CD14-positive monocyte (primary cell): ENCODE data around the gene NOTCH1. TPM values are rescaled to one million over a fixed set of nuclear protein-coding genes. Genes with fewer than 3 reads are reported as not detected.

Source experiments
- DNase-seq, 3 donors: peaks; one replicate each; pipeline ENCODE4 v3.0.0-alpha.2; 2011 to 2022
- H2AFZ ChIP-seq: 2 replicates; pipeline ENCODE4 v1.6.0; 2012; ENCODE audit warnings: mild to moderate bottlenecking, low read depth, low read length, inconsistent platforms; ENCODE audit not compliant: insufficient read depth, poor library complexity, severe bottlenecking
- H3K27ac ChIP-seq, 2 donors: 1 replicate in 1 of 2; 2 replicates in 1 of 2; pipeline ENCODE4 v1.5.1; 2012 to 2013; ENCODE audit warnings: low read length in 2 of 2, control low read depth in 1 of 2, inconsistent platforms in 1 of 2, low read depth in 1 of 2, mild to moderate bottlenecking in 1 of 2
- H3K27me3 ChIP-seq, 2 donors: one replicate each; pipeline versions ENCODE4 v1.6.0 to v1.6.1; 2011 to 2013; ENCODE audit warnings: low read length in 2 of 2; ENCODE audit not compliant: control insufficient read depth in 2 of 2, insufficient read depth in 2 of 2
- H3K36me3 ChIP-seq, 2 donors: replicated peaks in 1 of 2; 1 replicate in 1 of 2; 2 replicates in 1 of 2; pipeline versions ENCODE4 v1.5.1 to v1.6.1; 2012 to 2013; ENCODE audit warnings: low read length in 2 of 2, control low read depth in 1 of 2, inconsistent platforms in 1 of 2, mild to moderate bottlenecking in 1 of 2; ENCODE audit not compliant: insufficient read depth in 2 of 2, control insufficient read depth in 1 of 2
- H3K4me1 ChIP-seq, 2 donors: 1 replicate in 1 of 2; 2 replicates in 1 of 2; pipeline versions ENCODE4 v1.5.1 to v1.6.1; 2012 to 2013; ENCODE audit warnings: low read length in 2 of 2, control low read depth in 1 of 2, inconsistent platforms in 1 of 2, mild to moderate bottlenecking in 1 of 2, moderate library complexity in 1 of 2; ENCODE audit not compliant: insufficient read depth in 2 of 2, control insufficient read depth in 1 of 2
- H3K4me2 ChIP-seq: replicated peaks from 2 replicates; pipeline ENCODE3; 2012; ENCODE audit warnings: low read length, moderate library complexity, mild to moderate bottlenecking; ENCODE audit not compliant: poor library complexity, severe bottlenecking; ENCODE audit errors: extremely low read depth
- H3K4me3 ChIP-seq, 3 experiments: fragments of 200-600 bp in 1 of 3; sonication (generic) in 1 of 3; replicated peaks in 1 of 3; 1 replicate in 2 of 3; 2 replicates in 1 of 3; pipeline ENCODE4 v1.5.1; 2011 to 2013; ENCODE audit warnings: low read length in 3 of 3, mild to moderate bottlenecking in 3 of 3, control low read depth in 2 of 3, low read depth in 2 of 3, inconsistent platforms in 1 of 3, moderate library complexity in 1 of 3
- H3K79me2 ChIP-seq: 2 replicates; pipeline ENCODE4 v1.6.0; 2012; ENCODE audit warnings: mild to moderate bottlenecking, control low read depth, inconsistent platforms, low read length, moderate library complexity; ENCODE audit not compliant: insufficient read depth
- H3K9ac ChIP-seq: 2 replicates; pipeline ENCODE4 v1.6.0; 2017; ENCODE audit warnings: low read length, mild to moderate bottlenecking; ENCODE audit not compliant: insufficient read depth, poor library complexity, severe bottlenecking
- H3K9me3 ChIP-seq, 2 donors: replicated peaks in 1 of 2; 1 replicate in 1 of 2; 2 replicates in 1 of 2; pipeline versions ENCODE4 v1.5.1 to v1.6.1; 2012 to 2013; ENCODE audit warnings: low read length in 2 of 2, control low read depth in 1 of 2; ENCODE audit not compliant: control insufficient read depth in 1 of 2, insufficient read depth in 1 of 2
- H4K20me1 ChIP-seq: 2 replicates; pipeline ENCODE4 v1.6.0; 2012; ENCODE audit warnings: mild to moderate bottlenecking, low read length, control low read depth, moderate library complexity; ENCODE audit not compliant: insufficient read depth
- H3K27ac Mint-ChIP-seq, 7 donors: one replicate each; pipeline ENCODE4 v1.8.0; 2020; ENCODE audit warnings: mild to moderate bottlenecking in 7 of 7, mixed read lengths in 7 of 7, moderate library complexity in 6 of 7, inconsistent platforms in 2 of 7
- H3K27me3 Mint-ChIP-seq, 3 donors: one replicate each; pipeline ENCODE4 v1.8.0; 2021 to 2022; ENCODE audit warnings: low read depth in 3 of 3, mild to moderate bottlenecking in 3 of 3, mixed read lengths in 3 of 3, moderate library complexity in 3 of 3, inconsistent platforms in 1 of 3
- H3K36me3 Mint-ChIP-seq, 2 donors: one replicate each; pipeline ENCODE4 v1.8.0; 2020; ENCODE audit warnings: mixed read lengths in 2 of 2, inconsistent platforms in 1 of 2, mild to moderate bottlenecking in 1 of 2
- H3K4me1 Mint-ChIP-seq: one replicate; pipeline ENCODE4 v1.8.0; 2020; ENCODE audit warnings: mild to moderate bottlenecking, mixed read lengths
- H3K4me3 Mint-ChIP-seq, 2 donors: one replicate each; pipeline ENCODE4 v1.8.0; 2020; ENCODE audit warnings: mild to moderate bottlenecking in 2 of 2, mixed read lengths in 2 of 2, moderate library complexity in 1 of 2
- H3K9me3 Mint-ChIP-seq, 7 donors: one replicate each; pipeline ENCODE4 v1.8.0; 2020 to 2022; ENCODE audit warnings: mixed read lengths in 7 of 7, mild to moderate bottlenecking in 6 of 7, moderate library complexity in 6 of 7, inconsistent platforms in 2 of 7
- CTCF ChIP-seq: fragments of 200-600 bp; IDR thresholded peaks from one replicate; pipeline ENCODE4 v1.8.0; 2022; ENCODE audit warnings: antibody characterized with exemption, mild to moderate bottlenecking
- WGBS: methylation state at CpG from one replicate; pipeline ENCODE4 v1.1.5; 2013; ENCODE audit warnings: missing lambda C conversion rate; ENCODE audit not compliant: insufficient coverage; 5-methylcytosine and 5-hydroxymethylcytosine counted together
- intact Hi-C, 2 donors: fragments of 100-400 bp; cut with micrococcal nuclease; formaldehyde crosslinking; loops; one replicate each; pipeline versions ENCODE4 v1.15.0 to v1.15.1; 2023
- polyA plus RNA-seq, 3 donors: library from polyadenylated mRNA; depleted of rRNA in 1 of 3; unstranded in 2 of 3; stranded (reverse) in 1 of 3; fragments of 300-500 nt in 2 of 3; fragments of >200 nt in 1 of 3; fragmentation: Illumina TruSeq in 2 of 3; gene quantifications; 1 replicate in 2 of 3; 2 replicates in 1 of 3; pipeline ENCODE4 v1.2.3, GENCODE V29; 2012 to 2021

Gene NOTCH1
- polyA plus RNA-seq, 3 donors = 1.4 to 33.0 (median 2.2) TPM

- Histone ChIP-seq H2AFZ (no peak overlapping the region), H3K4me3 (no peak overlapping the region), H3K9me3 (no peaks in the 10 kb centered on the region), H4K20me1 (no peaks in the 10 kb centered on the region), H3K27me3 (no peaks in the 10 kb centered on the region), H3K27ac (no peak overlapping the region), H3K79me2 (no peaks in the 10 kb centered on the region), H3K4me2 (no peak overlapping the region), H3K9ac (no peak overlapping the region), H3K4me1 (peaks cover 42 to 45% of the 10 kb centered on the region in 2 donors), H3K36me3 (no peaks in the 10 kb centered on the region)
- intact Hi-C loops = loop anchor here in 1 of 2 donors (10.0 kb wide), 1 partner anchor 48 kb away; no protein-coding TSS in a partner anchor
- DNase-seq = no peak
- no peak for TF ChIP-seq CTCF
- Mint-ChIP-seq H3K4me1 (peaks cover 34% of the 10 kb centered on the region), H3K27ac (no peak overlapping the region), H3K9me3 (peaks cover 0 to 3% (median 0%) of the 10 kb centered on the region in 7 donors), H3K4me3 (no peak overlapping the region), H3K36me3 (peaks cover 0 to 2% of the 10 kb centered on the region in 2 donors), H3K27me3 (peaks cover 0 to 7% (median 2%) of the 10 kb centered on the region in 3 donors)
- 93% methylated on average over 10 of the region's 14 CpGs for WGBS
These were observed 21.1 kb upstream of the NOTCH1 start for GRCh38 chr9:136566901-136567300.

GRCh38 chr9:136566553-136566895, 20.7 kb upstream of the NOTCH1 start:
- 94% methylated on average over 13 of the region's 19 CpGs for WGBS

More at GRCh38 chr9:136566553-136566895, 20.7 kb upstream of the NOTCH1 start:
- no peak for TF ChIP-seq CTCF
- Histone ChIP-seq H3K4me1 (peaks cover 42 to 48% of the 10 kb centered on the region in 2 donors), H3K4me3 (no peak overlapping the region), H2AFZ (no peak overlapping the region), H3K27me3 (no peaks in the 10 kb centered on the region), H3K9ac (no peak overlapping the region), H3K79me2 (no peaks in the 10 kb centered on the region), H3K9me3 (no peaks in the 10 kb centered on the region), H3K27ac (no peak overlapping the region), H3K4me2 (no peak overlapping the region), H3K36me3 (no peaks in the 10 kb centered on the region), H4K20me1 (no peaks in the 10 kb centered on the region)
- H3K4me1 Mint-ChIP-seq = peaks cover 34% of the 10 kb centered on the region
- no peak overlapping the region for H3K4me3 Mint-ChIP-seq
- peaks cover 0 to 4% (median 2%) of the 10 kb centered on the region in 3 donors for H3K27me3 Mint-ChIP-seq
- intact Hi-C loops = loop anchor here in 1 of 2 donors (10.0 kb wide), 1 partner anchor 48 kb away; no protein-coding TSS in a partner anchor
- peaks cover 0 to 2% of the 10 kb centered on the region in 2 donors for H3K36me3 Mint-ChIP-seq
- peaks cover 0 to 3% (median 0%) of the 10 kb centered on the region in 7 donors for H3K9me3 Mint-ChIP-seq
- no peak overlapping the region for H3K27ac Mint-ChIP-seq
- no peak for DNase-seq
